Measurements from ENCODE around the gene CLDN11.

The CLDN11 gene

GRCh38 chr3:170438836-170439235 is 20.2 kb downstream of the CLDN11 start:
- no peaks in the 10 kb centered on the region for H3K27me3 ChIP-seq (ENCODE audit: insufficient read depth, low read depth)
- H3K4me1 ChIP-seq (ENCODE audit: low read depth, poor library complexity, severe bottlenecking) = no peaks in the 10 kb centered on the region
- H4K20me1 ChIP-seq (ENCODE audit: insufficient read depth) = no peaks in the 10 kb centered on the region

GRCh38 chr3:170440344-170440743 is 21.7 kb downstream of the CLDN11 start:
- Histone ChIP-seq H3K9ac (no peak overlapping the region), H3K4me2 (no peak overlapping the region)

More at GRCh38 chr3:170438836-170439235, 20.2 kb downstream of the CLDN11 start:
- Histone ChIP-seq H3K9ac (no peak overlapping the region), H3K27ac (no peak overlapping the region), H2AFZ (ENCODE audit: low read depth) (no peak overlapping the region), H3K4me3 (IDR thresholded peaks at IDR 0.05; ENCODE audit: insufficient read depth, low read depth, low read length) (no peak overlapping the region), H3K36me3 (ENCODE audit: insufficient read depth) (no peaks in the 10 kb centered on the region), H3K79me2 (ENCODE audit: insufficient read depth, low read depth) (no peaks in the 10 kb centered on the region), H3K4me2 (no peak overlapping the region)
- TF ChIP-seq CTCF (conservative IDR thresholded peaks at IDR 0.05; ENCODE audit: low read depth, low read length) = no peak

GRCh38 chr3:170441412-170441811 is 22.7 kb downstream of the CLDN11 start:
- Histone ChIP-seq H3K4me3 (IDR thresholded peaks at IDR 0.05; ENCODE audit: insufficient read depth, low read depth, low read length) (no peak overlapping the region), H3K27me3 (ENCODE audit: insufficient read depth, low read depth) (no peaks in the 10 kb centered on the region), H2AFZ (ENCODE audit: low read depth) (no peak overlapping the region), H3K4me2 (no peak overlapping the region), H3K27ac (no peak overlapping the region), H4K20me1 (ENCODE audit: insufficient read depth) (no peaks in the 10 kb centered on the region), H3K36me3 (ENCODE audit: insufficient read depth) (no peaks in the 10 kb centered on the region), H3K9ac (no peak overlapping the region), H3K79me2 (ENCODE audit: insufficient read depth, low read depth) (no peaks in the 10 kb centered on the region), H3K4me1 (ENCODE audit: low read depth, poor library complexity, severe bottlenecking) (no peaks in the 10 kb centered on the region)
- no peak for TF ChIP-seq CTCF (conservative IDR thresholded peaks at IDR 0.05; ENCODE audit: low read depth, low read length)

More at GRCh38 chr3:170440344-170440743, 21.7 kb downstream of the CLDN11 start:
- Histone ChIP-seq H3K27me3 (ENCODE audit: insufficient read depth, low read depth) (no peaks in the 10 kb centered on the region), H3K79me2 (ENCODE audit: insufficient read depth, low read depth) (no peaks in the 10 kb centered on the region), H3K4me3 (IDR thresholded peaks at IDR 0.05; ENCODE audit: insufficient read depth, low read depth, low read length) (no peak overlapping the region), H3K36me3 (ENCODE audit: insufficient read depth) (no peaks in the 10 kb centered on the region), H4K20me1 (ENCODE audit: insufficient read depth) (no peaks in the 10 kb centered on the region), H2AFZ (ENCODE audit: low read depth) (no peak overlapping the region), H3K27ac (no peak overlapping the region), H3K4me1 (ENCODE audit: low read depth, poor library complexity, severe bottlenecking) (no peaks in the 10 kb centered on the region)
- no peak for TF ChIP-seq CTCF (conservative IDR thresholded peaks at IDR 0.05; ENCODE audit: low read depth, low read length)

DNA sequence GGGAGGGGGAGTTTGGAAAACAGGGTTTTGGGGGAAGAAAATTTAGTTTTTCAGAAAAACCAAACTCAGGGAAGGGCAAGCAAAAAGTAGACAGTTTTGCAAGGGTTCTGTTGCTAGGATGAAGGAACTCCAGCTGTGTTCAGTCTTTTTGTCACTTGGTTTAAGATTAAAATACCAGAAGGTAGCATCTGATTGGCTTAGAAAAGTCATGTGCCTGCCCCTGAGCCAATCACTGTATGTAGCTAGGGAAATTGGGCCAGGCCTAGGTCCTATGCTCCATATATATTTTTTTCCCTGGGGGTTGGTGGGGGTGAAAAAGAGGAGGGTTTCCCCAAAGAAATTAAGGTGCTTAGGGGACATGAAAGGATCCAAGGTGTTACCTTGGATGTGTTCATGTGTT is 24.3 kb downstream of the CLDN11 start:
- H4K20me1 ChIP-seq (ENCODE audit: insufficient read depth) = no peaks in the 10 kb centered on the region
- H3K27me3 ChIP-seq (ENCODE audit: insufficient read depth, low read depth) = no peaks in the 10 kb centered on the region
- H2AFZ ChIP-seq (ENCODE audit: low read depth) = no peak overlapping the region
- H3K27ac ChIP-seq = no peak overlapping the region
- H3K79me2 ChIP-seq (ENCODE audit: insufficient read depth, low read depth) = no peaks in the 10 kb centered on the region
- no peak overlapping the region for H3K4me3 ChIP-seq (IDR thresholded peaks at IDR 0.05; ENCODE audit: insufficient read depth, low read depth, low read length)
- no peaks in the 10 kb centered on the region for H3K36me3 ChIP-seq (ENCODE audit: insufficient read depth)
- no peak for TF ChIP-seq CTCF (conservative IDR thresholded peaks at IDR 0.05; ENCODE audit: low read depth, low read length)
- H3K9ac ChIP-seq = no peak overlapping the region
- no peak overlapping the region for H3K4me2 ChIP-seq
- no peaks in the 10 kb centered on the region for H3K4me1 ChIP-seq (ENCODE audit: low read depth, poor library complexity, severe bottlenecking)

Measured in KMS-11 (cell line).